Activated CD4-positive, alpha-beta memory T cell treated with anti-CD3 and anti-CD28 coated beads for 36 hours (primary cell): Measurements from ENCODE around the gene TAGAP. TPM values are rescaled to one million over a fixed set of nuclear protein-coding genes. Genes with fewer than 3 reads are reported as not detected.

ENCODE experiments used
- CTCF ChIA-PET: fragments of 350-600 bp; sonication (Branson Sonifier 250); formaldehyde crosslinking; loops from one replicate; lab custom pipeline; 2021; ENCODE audit warnings: antibody characterized with exemption, inconsistent platforms; lab: Charles Lee
- POLR2A ChIA-PET: fragments of 350-600 bp; sonication (Branson Sonifier 250); formaldehyde crosslinking; loops from one replicate; lab custom pipeline; 2021; ENCODE audit warnings: antibody characterized with exemption; lab: Charles Lee
- DNase-seq: peaks from one replicate; pipeline ENCODE4 v3.0.0-alpha.2; 2020
- H3K27ac Mint-ChIP-seq: one replicate; pipeline ENCODE4 v1.8.0; 2021; ENCODE audit warnings: mixed read lengths
- H3K27me3 Mint-ChIP-seq: one replicate; pipeline ENCODE4 v1.8.0; 2021; ENCODE audit warnings: mixed read lengths
- H3K36me3 Mint-ChIP-seq: one replicate; pipeline ENCODE4 v1.8.0; 2021; ENCODE audit warnings: mixed read lengths
- H3K4me1 Mint-ChIP-seq: one replicate; pipeline ENCODE4 v1.8.0; 2021; ENCODE audit warnings: low read depth, mixed read lengths
- H3K4me3 Mint-ChIP-seq: one replicate; pipeline ENCODE4 v1.8.0; 2021; ENCODE audit warnings: mild to moderate bottlenecking, mixed read lengths
- H3K9me3 Mint-ChIP-seq: one replicate; pipeline ENCODE4 v1.8.0; 2021; ENCODE audit warnings: mixed read lengths
- intact Hi-C: fragments of 100-400 bp; cut with micrococcal nuclease; formaldehyde crosslinking; loops from one replicate; pipeline ENCODE4 v1.15.1; 2023
- total RNA-seq, 2 experiments: library from RNA; stranded (reverse); gene quantifications; one replicate each; pipeline ENCODE4 v1.2.3, GENCODE V29; 2021

TAGAP gene
- total RNA-seq, 2 experiments from 2014 or later = 40.1 to 41.6 TPM

DNA sequence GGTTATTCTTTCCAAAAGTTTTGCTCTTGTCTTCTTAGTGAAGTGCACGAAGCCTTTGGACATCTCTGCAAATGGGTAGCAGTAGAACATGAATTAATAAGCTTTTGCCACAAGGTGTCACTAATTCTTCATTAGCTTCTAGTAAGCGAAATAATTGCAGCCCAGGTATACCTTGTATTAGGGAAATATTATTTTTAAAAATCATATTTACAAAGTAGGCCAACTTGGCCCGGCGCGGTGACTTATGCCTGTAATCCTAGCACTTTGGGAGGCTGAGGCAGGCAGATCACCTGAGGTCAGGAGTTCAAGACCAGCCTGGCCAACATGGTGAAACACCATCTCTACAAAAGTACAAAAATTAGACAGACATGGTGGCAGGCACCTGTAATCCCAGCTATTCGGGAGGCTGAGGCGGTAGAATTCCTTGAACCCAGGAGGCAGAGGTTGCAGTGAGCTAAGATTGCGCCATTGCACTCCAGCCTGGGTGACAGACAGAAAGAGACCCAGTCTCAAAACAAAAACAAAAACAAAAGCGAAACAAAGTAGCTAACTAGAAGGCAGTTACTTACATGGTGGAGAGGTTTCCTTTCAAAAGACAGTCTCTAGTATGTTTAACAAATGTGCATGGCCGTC lies 36.0 kb downstream of the TAGAP start:
- peak; percentile 23 for DNase-seq
- Mint-ChIP-seq H3K27ac (peak overlapping the region; percentile 14), H3K9me3 (no peaks in the 10 kb centered on the region), H3K36me3 (no peaks in the 10 kb centered on the region), H3K4me1 (peaks cover 35% of the 10 kb centered on the region), H3K27me3 (no peaks in the 10 kb centered on the region), H3K4me3 (peak overlapping the region; percentile 42)
- intact Hi-C loops = loop anchor here (1.0 to 5.0 kb wide), 3 partner anchors 34 to 126 kb away; partner anchors contain the start of gene TAGAP
- CTCF ChIA-PET = interaction anchor here (0.7 to 18.5 kb wide), 34 partner anchors 9 to 795 kb away, joined by 3 to 498 read pairs (median 5); partner anchors contain the start of genes RSPH3 and TAGAP
- POLR2A ChIA-PET = interaction anchor here (0.7 to 1.7 kb wide), 7 partner anchors 9 to 99 kb away, joined by 3 to 6 read pairs (median 3); partner anchors contain the start of genes RSPH3 and TAGAP

DNA sequence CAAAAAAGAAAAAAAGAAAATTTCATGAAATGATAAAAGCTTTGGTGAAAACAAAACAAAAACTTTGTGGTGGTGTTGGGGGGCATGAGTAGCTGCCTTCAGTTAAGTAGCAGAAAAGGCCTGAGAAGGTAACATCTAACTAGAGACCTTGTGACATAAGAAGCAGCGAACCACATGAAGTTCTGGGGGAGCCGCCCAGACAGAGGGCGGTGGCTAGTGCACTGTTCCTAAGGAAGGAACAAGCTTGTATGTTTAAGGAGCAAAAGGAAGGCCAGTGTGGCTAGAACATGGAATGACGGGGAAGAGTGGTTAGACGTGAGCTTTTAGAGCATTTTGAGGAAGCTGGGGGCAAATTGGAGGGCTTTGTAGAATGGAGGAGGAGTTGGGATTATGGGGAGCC lies 37.3 kb downstream of the TAGAP start:
- intact Hi-C loops = loop anchor here (5.0 kb wide), 1 partner anchor 35 kb away; the partner anchor contains the start of gene TAGAP
- CTCF ChIA-PET = interaction anchor here (0.9 to 18.5 kb wide), 9 partner anchors 11 to 125 kb away, joined by 3 to 498 read pairs (median 11); partner anchors contain the start of gene TAGAP

DNA sequence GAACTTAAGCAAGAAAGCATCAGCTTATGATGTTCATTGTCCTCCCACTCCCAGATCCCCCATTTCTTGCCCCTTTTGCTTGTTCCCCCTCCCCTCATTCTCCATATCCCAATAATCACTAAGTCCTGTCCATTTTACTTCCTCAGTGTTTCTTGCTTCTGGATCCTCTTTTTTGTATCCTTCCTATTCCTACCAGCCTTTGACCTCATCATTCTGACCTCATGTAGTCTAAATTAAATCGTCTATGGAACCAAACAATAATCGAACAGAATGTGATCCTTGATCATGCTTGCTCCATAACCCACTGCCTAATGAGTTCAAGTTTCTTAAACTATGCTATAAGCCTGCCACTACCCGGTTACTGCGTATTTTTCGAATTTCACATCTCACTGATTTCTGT lies 39.4 kb downstream of the TAGAP start:
- intact Hi-C loops = loop anchor here (5.0 kb wide), 1 partner anchor 37 kb away; the partner anchor contains the start of gene TAGAP
- H3K9me3 Mint-ChIP-seq = no peaks in the 10 kb centered on the region
- POLR2A ChIA-PET = no interaction called here
- H3K4me1 Mint-ChIP-seq = peaks cover 23% of the 10 kb centered on the region
- H3K27ac Mint-ChIP-seq = no peak overlapping the region
- H3K36me3 Mint-ChIP-seq = no peaks in the 10 kb centered on the region
- CTCF ChIA-PET = interaction anchor here (0.9 to 18.5 kb wide), 4 partner anchors 38 to 127 kb away, joined by 3 to 498 read pairs (median 128); no protein-coding TSS in a partner anchor
- no peak for DNase-seq
- H3K4me3 Mint-ChIP-seq = no peak overlapping the region
- H3K27me3 Mint-ChIP-seq = no peaks in the 10 kb centered on the region

More for the DNA sequence above, 37.3 kb downstream of the TAGAP start:
- no peaks in the 10 kb centered on the region for H3K27me3 Mint-ChIP-seq
- POLR2A ChIA-PET = interaction anchor here (1.0 to 1.2 kb wide), 2 partner anchors 10 to 100 kb away, joined by 3 read pairs; no protein-coding TSS in a partner anchor
- no peaks in the 10 kb centered on the region for H3K36me3 Mint-ChIP-seq
- no peaks in the 10 kb centered on the region for H3K9me3 Mint-ChIP-seq
- DNase-seq = no peak
- no peak overlapping the region for H3K27ac Mint-ChIP-seq
- H3K4me3 Mint-ChIP-seq = no peak overlapping the region
- H3K4me1 Mint-ChIP-seq = peaks cover 26% of the 10 kb centered on the region

DNA sequence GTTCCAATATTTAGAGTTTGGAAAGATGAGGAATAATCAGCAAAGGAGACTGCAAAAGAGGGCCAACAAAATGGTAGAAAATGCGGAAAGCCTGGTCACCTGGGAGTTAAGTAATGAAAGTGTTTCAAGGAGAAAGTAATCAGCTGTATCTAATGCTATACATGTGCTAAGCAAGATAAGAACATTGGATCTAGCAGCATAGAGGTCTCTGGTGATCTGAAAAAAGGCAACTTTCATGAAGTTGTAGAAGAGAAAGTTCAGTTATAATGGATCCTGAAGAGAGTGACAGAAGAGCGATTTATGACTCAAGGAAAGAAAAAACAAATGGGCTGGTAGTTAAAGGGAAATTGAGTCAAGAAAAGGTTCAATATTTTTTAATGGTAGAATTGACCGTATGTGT lies 40.2 kb downstream of the TAGAP start:
- POLR2A ChIA-PET = no interaction called here
- CTCF ChIA-PET = interaction anchor here (1.0 to 18.5 kb wide), 4 partner anchors 13 to 128 kb away, joined by 3 to 498 read pairs (median 126); no protein-coding TSS in a partner anchor
- Mint-ChIP-seq H3K27ac (no peak overlapping the region), H3K27me3 (no peaks in the 10 kb centered on the region), H3K9me3 (no peaks in the 10 kb centered on the region), H3K36me3 (no peaks in the 10 kb centered on the region), H3K4me1 (peaks cover 18% of the 10 kb centered on the region), H3K4me3 (no peak overlapping the region)
- DNase-seq = no peak
- intact Hi-C loops = no loop called here

DNA sequence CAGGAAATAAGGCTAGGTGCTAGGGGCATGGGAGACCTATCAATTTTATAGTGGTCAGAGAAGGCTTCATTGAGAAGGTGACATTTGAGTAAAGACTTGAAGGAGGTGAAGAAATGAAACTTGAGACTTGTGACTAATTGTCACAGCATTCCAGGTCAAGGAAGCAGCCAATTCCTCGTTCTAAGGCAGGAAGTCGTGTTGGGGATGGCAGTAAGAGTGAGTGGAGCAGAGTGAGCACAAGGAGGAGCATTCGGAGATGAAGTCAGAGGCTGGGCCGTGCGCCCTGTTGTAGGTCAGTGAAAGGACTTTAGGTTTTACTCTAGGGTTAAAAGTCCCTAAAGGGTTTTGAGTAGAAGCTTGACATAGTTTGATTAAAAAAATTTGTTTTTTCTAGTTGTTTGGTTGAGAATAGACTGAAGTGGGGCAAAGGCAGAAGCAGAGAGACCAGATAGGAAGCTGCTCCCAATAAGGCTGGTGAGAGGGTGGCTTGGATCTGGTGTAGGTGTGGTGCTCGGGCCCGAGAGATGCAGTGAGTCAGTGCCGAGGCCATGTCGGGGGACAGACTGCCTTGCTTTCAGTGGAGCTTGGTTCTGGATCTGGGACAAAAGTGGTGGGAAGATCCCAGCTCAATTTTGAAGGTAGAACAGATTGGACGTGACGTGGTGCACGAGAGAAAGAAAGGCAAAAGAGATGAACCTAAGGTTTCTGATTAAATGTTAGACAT lies 42.2 kb downstream of the TAGAP start:
- intact Hi-C loops = no loop called here
- Mint-ChIP-seq H3K4me3 (no peak overlapping the region), H3K27me3 (no peaks in the 10 kb centered on the region), H3K27ac (no peak overlapping the region), H3K9me3 (no peaks in the 10 kb centered on the region), H3K4me1 (peaks cover 15% of the 10 kb centered on the region), H3K36me3 (no peaks in the 10 kb centered on the region)
- DNase-seq = no peak
- ChIA-PET CTCF (interaction anchor here (0.9 to 18.5 kb wide), 4 partner anchors 40 to 130 kb away, joined by 3 to 498 read pairs (median 126); no protein-coding TSS in a partner anchor), POLR2A (no interaction called here)

DNA sequence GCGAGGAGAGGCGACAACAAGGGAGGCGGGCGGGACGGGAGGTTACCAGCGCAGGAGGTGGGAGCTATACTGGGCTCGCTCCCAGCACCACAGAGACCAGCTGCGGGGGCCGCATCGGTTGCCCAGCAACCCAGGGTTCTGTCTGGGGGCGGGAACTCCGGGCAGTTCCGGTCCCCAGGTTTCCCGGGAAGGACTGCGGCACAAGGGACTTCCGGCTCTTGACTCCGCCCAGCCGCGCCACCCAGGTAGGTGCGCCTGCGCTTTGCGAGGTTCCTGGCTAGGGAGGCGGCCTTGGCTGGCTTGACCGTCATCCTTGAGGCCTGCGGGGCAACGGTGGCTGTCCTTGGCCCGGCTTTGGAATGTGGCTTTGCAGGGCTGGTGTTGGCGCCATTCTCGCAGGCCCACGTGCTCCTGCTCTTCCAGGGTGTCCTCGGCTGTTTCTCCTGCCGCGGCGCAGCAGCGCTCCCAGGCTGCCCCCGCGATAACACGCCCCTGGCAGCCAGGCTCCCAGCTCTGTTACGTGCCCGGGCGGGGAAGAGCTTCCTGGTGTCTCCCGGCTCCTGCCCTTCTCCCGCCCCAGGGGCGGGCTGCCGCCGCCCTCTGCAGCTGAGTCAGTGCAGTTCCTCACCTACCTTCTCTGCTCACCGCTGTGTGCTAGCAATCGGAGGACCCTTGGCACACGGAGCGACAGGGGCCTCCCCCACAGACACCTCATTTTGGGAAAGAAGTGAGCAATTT lies 45.0 kb downstream of the TAGAP start, which contains the start of gene RSPH3:
TSS of gene RSPH3 (minus strand) at position 537 of the 738 bp plus-strand sequence. CDS start 652 bp downstream, outside the sequence.
- CTCF ChIA-PET = interaction anchor here (0.6 to 3.1 kb wide), 19 partner anchors 8 to 340 kb away, joined by 3 to 36 read pairs (median 6); no protein-coding TSS in a partner anchor
- Mint-ChIP-seq H3K27me3 (no peaks in the 10 kb centered on the region), H3K9me3 (no peaks in the 10 kb centered on the region), H3K27ac (peak within 1 kb of the TSS; percentile 86), H3K4me3 (peak within 1 kb of the TSS; percentile 97), H3K36me3 (no peaks in the 10 kb centered on the region), H3K4me1 (peaks cover 34% of the 10 kb centered on the region)
- POLR2A ChIA-PET = interaction anchor here (0.5 to 2.1 kb wide), 13 partner anchors 9 to 180 kb away, joined by 3 to 9 read pairs (median 5); partner anchors contain the start of gene TAGAP
- intact Hi-C loops = loop anchor here (1.0 to 5.0 kb wide), 5 partner anchors 17 to 183 kb away; no protein-coding TSS in a partner anchor
- peak; percentile 97 for DNase-seq

DNA sequence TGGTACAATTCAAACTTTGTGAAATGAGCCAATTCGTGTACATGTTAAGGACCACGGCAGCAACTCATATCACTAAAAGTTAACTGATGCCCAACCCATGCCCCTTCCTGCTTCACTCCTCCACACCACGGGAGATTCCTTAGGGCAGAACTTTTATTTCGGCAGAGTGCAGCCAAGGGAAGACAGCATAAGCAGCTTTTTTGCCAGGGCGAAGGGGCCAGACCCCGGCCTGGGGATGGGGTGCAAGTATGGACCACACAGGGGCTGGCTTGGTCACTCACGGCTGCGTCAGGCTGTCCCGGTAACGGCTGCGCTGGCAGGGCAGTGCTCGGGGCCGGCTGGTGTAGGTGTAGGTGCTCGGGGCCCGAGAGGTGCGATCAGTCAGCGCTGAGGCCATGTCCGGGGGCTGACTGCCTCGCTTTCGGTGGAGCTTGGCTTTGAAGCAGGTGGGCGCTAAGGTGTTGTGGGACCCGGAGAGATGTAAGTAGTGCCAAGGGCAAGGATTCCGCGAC lies 45.6 kb downstream of the TAGAP start:
- DNase-seq = no peak
- POLR2A ChIA-PET = interaction anchor here (0.6 to 2.1 kb wide), 8 partner anchors 10 to 179 kb away, joined by 3 to 9 read pairs (median 5); partner anchors contain the start of gene TAGAP
- peaks cover 36% of the 10 kb centered on the region for H3K4me1 Mint-ChIP-seq
- CTCF ChIA-PET = interaction anchor here (1.0 to 3.1 kb wide), 11 partner anchors 8 to 137 kb away, joined by 3 to 36 read pairs (median 9); no protein-coding TSS in a partner anchor
- H3K4me3 Mint-ChIP-seq = peak overlapping the region; percentile 97
- H3K36me3 Mint-ChIP-seq = no peaks in the 10 kb centered on the region
- intact Hi-C loops = loop anchor here (1.0 to 5.0 kb wide), 4 partner anchors 63 to 182 kb away; no protein-coding TSS in a partner anchor
- peak overlapping the region; percentile 86 for H3K27ac Mint-ChIP-seq
- H3K9me3 Mint-ChIP-seq = no peaks in the 10 kb centered on the region
- H3K27me3 Mint-ChIP-seq = no peaks in the 10 kb centered on the region

DNA sequence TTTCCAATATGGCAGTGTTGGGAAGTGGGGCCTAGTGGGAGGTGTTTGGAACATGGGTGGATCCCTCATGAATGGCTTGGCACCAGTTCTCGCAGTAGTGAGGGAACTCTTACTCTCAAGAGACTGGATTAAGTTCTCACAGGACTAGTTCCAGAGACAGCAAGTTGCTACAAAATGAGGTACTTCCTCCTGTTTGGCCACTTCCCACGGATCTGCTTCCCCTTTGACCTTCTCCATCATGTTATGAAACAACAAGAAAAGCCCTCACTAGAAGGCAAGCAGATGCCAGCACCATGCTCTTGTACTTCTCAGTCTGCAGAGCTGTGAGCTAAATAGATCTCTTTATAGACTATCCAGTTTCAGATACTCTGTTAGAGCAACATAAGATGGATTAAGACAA lies 47.9 kb downstream of the TAGAP start:
- no peaks in the 10 kb centered on the region for H3K27me3 Mint-ChIP-seq
- no peaks in the 10 kb centered on the region for H3K9me3 Mint-ChIP-seq
- CTCF ChIA-PET = interaction anchor here (1.0 to 1.2 kb wide), 2 partner anchors 12 to 113 kb away, joined by 3 to 5 read pairs; no protein-coding TSS in a partner anchor
- DNase-seq = no peak
- no peak overlapping the region for H3K27ac Mint-ChIP-seq
- no peak overlapping the region for H3K4me3 Mint-ChIP-seq
- POLR2A ChIA-PET = no interaction called here
- intact Hi-C loops = loop anchor here (5.0 kb wide), 1 partner anchor 130 kb away; no protein-coding TSS in a partner anchor
- peaks cover 39% of the 10 kb centered on the region for H3K4me1 Mint-ChIP-seq
- H3K36me3 Mint-ChIP-seq = peaks cover 1% of the 10 kb centered on the region

DNA sequence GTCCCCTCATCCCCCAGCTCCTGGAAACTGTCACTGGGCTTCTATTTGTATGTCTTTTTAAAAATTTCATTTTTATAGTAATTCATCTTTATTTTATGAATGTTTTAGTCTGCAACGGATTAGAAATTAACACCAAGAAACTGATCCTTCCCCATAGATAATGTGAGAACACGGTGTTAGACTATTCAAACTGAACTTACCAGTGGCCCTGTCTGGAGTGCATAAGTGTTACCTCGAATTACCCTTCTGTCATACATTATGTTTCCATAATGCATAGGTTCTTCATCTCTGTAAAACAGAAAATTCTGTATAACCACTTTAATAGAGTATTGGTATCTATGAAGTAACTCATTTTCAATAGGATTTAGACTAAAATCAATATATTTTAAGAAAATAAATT lies 51.2 kb downstream of the TAGAP start:
- H3K4me3 Mint-ChIP-seq = no peak overlapping the region
- H3K27me3 Mint-ChIP-seq = no peaks in the 10 kb centered on the region
- DNase-seq = no peak
- intact Hi-C loops = loop anchor here (2.0 kb wide), 1 partner anchor 45 kb away; no protein-coding TSS in a partner anchor
- H3K9me3 Mint-ChIP-seq = peaks cover 7% of the 10 kb centered on the region
- peaks cover 40% of the 10 kb centered on the region for H3K4me1 Mint-ChIP-seq
- no peak overlapping the region for H3K27ac Mint-ChIP-seq
- H3K36me3 Mint-ChIP-seq = peaks cover 4% of the 10 kb centered on the region
- ChIA-PET POLR2A (no interaction called here), CTCF (interaction anchor here (1.2 to 1.9 kb wide), 4 partner anchors 15 to 142 kb away, joined by 4 to 8 read pairs (median 6); no protein-coding TSS in a partner anchor)

DNA sequence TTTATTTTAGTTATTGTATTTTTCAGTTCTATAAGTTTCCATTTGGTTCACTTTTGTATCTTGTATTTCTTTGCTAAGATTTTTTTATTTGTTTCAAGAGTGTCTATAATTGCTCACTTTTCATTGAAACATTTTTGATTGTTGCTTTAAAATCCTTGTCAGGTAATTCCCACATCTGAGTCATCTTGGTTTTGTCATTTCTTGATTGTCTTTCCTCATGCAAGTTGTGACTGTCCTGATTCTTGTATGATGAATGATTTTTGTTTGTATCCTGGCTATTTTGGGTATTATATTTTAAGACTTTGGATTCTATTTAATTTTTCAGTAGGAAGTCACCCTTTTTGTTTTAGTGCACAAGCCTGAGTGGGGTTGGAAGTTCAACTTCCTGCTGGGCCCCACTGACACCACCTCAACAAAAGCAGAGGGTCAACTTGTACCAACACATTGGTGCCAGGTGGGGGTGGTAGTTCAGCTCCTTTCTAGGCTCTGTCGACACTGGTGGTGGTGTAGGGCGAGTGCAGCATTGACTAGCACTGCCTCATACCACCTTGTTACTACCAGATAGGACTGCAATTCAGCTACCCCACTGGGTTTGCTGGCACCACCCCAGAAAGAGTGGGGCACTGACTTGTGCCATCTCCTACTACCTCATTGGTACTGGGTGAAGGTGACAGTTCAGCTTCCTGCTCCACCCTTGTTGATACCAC lies 53.6 kb downstream of the TAGAP start:
- Mint-ChIP-seq H3K27me3 (no peaks in the 10 kb centered on the region), H3K9me3 (peaks cover 13% of the 10 kb centered on the region), H3K4me3 (no peak overlapping the region), H3K27ac (peak overlapping the region; percentile 53), H3K36me3 (peaks cover 5% of the 10 kb centered on the region), H3K4me1 (peaks cover 49% of the 10 kb centered on the region)
- DNase-seq = peak; percentile 65
- ChIA-PET CTCF (interaction anchor here (0.6 to 2.4 kb wide), 6 partner anchors 9 to 143 kb away, joined by 3 to 9 read pairs (median 6); partner anchors contain the start of gene RSPH3), POLR2A (interaction anchor here (0.9 kb wide), 1 partner anchor 48 kb away, joined by 4 read pairs; no protein-coding TSS in a partner anchor)
- intact Hi-C loops = no loop called here
